GM23338 (cell line): ENCODE results near the gene SNRPA. TPM values are rescaled to one million over a fixed set of nuclear protein-coding genes. Genes with fewer than 3 reads are reported as not detected.

ENCODE experiments used
- ATAC-seq: fragments of 200-7000 bp; cut with Tn5 transposase; 3 replicates; pipeline ENCODE4 v1.9.1; 2020
- DNase-seq: peaks from one replicate; pipeline ENCODE4 v3.0.0-alpha.2; 2015; ENCODE audit warnings: low spot score
- H2AFZ ChIP-seq: fragments of 200-600 bp; sonication (generic); 2 replicates; pipeline ENCODE4 v1.8.0; 2016; ENCODE audit warnings: antibody characterized with exemption, mild to moderate bottlenecking, moderate library complexity
- H3F3A ChIP-seq: fragments of 200-600 bp; sonication (generic); replicated peaks from 2 replicates; pipeline ENCODE4 v1.8.0; 2017; ENCODE audit warnings: antibody characterized with exemption, mixed run types, low read depth
- H3K27ac ChIP-seq: fragments of 200-600 bp; sonication (generic); 2 replicates; pipeline ENCODE4 v1.6.1; 2016; ENCODE audit warnings: low read depth
- H3K27me3 ChIP-seq: fragments of 200-600 bp; sonication (generic); 2 replicates; pipeline ENCODE4 v1.8.0; 2016; ENCODE audit warnings: mild to moderate bottlenecking, mixed run types, moderate library complexity; ENCODE audit not compliant: insufficient read depth
- H3K36me3 ChIP-seq: fragments of 200-600 bp; sonication (generic); 2 replicates; pipeline ENCODE4 v1.8.0; 2016; ENCODE audit warnings: mild to moderate bottlenecking; ENCODE audit not compliant: insufficient read depth
- H3K4me1 ChIP-seq: fragments of 200-600 bp; sonication (generic); 2 replicates; pipeline ENCODE4 v1.8.0; 2016; ENCODE audit warnings: mild to moderate bottlenecking, moderate library complexity; ENCODE audit not compliant: insufficient read depth
- H3K4me2 ChIP-seq: fragments of 200-600 bp; sonication (generic); 2 replicates; pipeline ENCODE4 v1.7.1; 2017; ENCODE audit warnings: mixed run types
- H3K4me3 ChIP-seq: fragments of 200-600 bp; sonication (generic); 2 replicates; pipeline ENCODE4 v1.6.1; 2016; ENCODE audit warnings: mixed run types
- H3K79me2 ChIP-seq: fragments of 200-600 bp; sonication (generic); replicated peaks from 2 replicates; pipeline ENCODE4 v1.8.0; 2017; ENCODE audit warnings: mild to moderate bottlenecking; ENCODE audit not compliant: insufficient read depth
- H3K9me2 ChIP-seq: fragments of 200-600 bp; sonication (generic); 2 replicates; pipeline ENCODE4 v1.8.0; 2017; ENCODE audit not compliant: insufficient read depth
- H4K20me1 ChIP-seq: fragments of 200-600 bp; sonication (generic); replicated peaks from 2 replicates; pipeline ENCODE4 v1.8.0; 2017; ENCODE audit warnings: mild to moderate bottlenecking; ENCODE audit not compliant: insufficient read depth
- H3K27ac Mint-ChIP-seq: 2 replicates; pipeline ENCODE4 v1.8.0; 2020; ENCODE audit warnings: inconsistent platforms, mild to moderate bottlenecking, moderate library complexity, mixed read lengths
- H3K27me3 Mint-ChIP-seq: 3 replicates; pipeline ENCODE4 v1.8.0; 2022; ENCODE audit warnings: low read depth, mild to moderate bottlenecking, moderate library complexity, mixed read lengths, inconsistent platforms; ENCODE audit not compliant: insufficient read depth, poor library complexity
- H3K36me3 Mint-ChIP-seq: 3 replicates; pipeline ENCODE4 v1.8.0; 2021; ENCODE audit warnings: low read depth, mild to moderate bottlenecking, inconsistent platforms, moderate library complexity, mixed read lengths
- H3K4me1 Mint-ChIP-seq: 3 replicates; pipeline ENCODE4 v1.8.0; 2020; ENCODE audit warnings: mild to moderate bottlenecking, inconsistent platforms, mixed read lengths
- H3K4me3 Mint-ChIP-seq: 3 replicates; pipeline ENCODE4 v1.8.0; 2021; ENCODE audit warnings: moderate library complexity, mild to moderate bottlenecking, inconsistent platforms, mixed read lengths
- H3K9me3 Mint-ChIP-seq: 3 replicates; pipeline ENCODE4 v1.8.0; 2020; ENCODE audit warnings: moderate library complexity, mild to moderate bottlenecking, inconsistent platforms, mixed read lengths
- CREB1 ChIP-seq: fragments of 250-450 bp; sonication (Bioruptor Pico); IDR thresholded peaks from 2 replicates; pipeline ENCODE4 v1.5.0; 2020; ENCODE audit warnings: low read depth, mild to moderate bottlenecking, moderate library complexity
- EZH2 ChIP-seq: fragments of 200-600 bp; sonication (generic); IDR thresholded peaks from one replicate; pipeline ENCODE4 v1.8.0; 2017; ENCODE audit warnings: antibody characterized with exemption, mild to moderate bottlenecking, low read depth; ENCODE audit not compliant: unreplicated experiment
- EZH2phosphoT487 ChIP-seq: fragments of 200-600 bp; sonication (generic); IDR thresholded peaks from one replicate; pipeline ENCODE4 v1.8.1; 2018; ENCODE audit warnings: antibody characterized with exemption; ENCODE audit not compliant: unreplicated experiment
- NANOG ChIP-seq: IDR thresholded peaks from 2 replicates; pipeline ENCODE4 v1.6.1; 2016; ENCODE audit warnings: antibody characterized with exemption, borderline replicate concordance
- POLR2AphosphoS5 ChIP-seq: IDR thresholded peaks from 2 replicates; pipeline ENCODE4 v1.6.1; 2016; ENCODE audit warnings: antibody characterized with exemption, low read depth
- STAT1 ChIP-seq: IDR thresholded peaks from one replicate; pipeline ENCODE4 v1.6.1; 2016; ENCODE audit warnings: antibody characterized with exemption; ENCODE audit not compliant: unreplicated experiment
- ZNF114 ChIP-seq: fragments of 250-450 bp; sonication (Bioruptor Pico); IDR thresholded peaks from 2 replicates; pipeline ENCODE4 v1.5.0; 2020; ENCODE audit warnings: mild to moderate bottlenecking, moderate library complexity
- ZNF331 ChIP-seq: fragments of 250-450 bp; sonication (Bioruptor Pico); IDR thresholded peaks from 2 replicates; pipeline ENCODE4 v1.5.0; 2020; ENCODE audit warnings: low read depth, mild to moderate bottlenecking, moderate library complexity
- polyA plus RNA-seq: library from polyadenylated mRNA; unstranded; fragments of >200 nt; fragmentation: Nextera tagmentation; extraction: Ambion mirVana; gene quantifications from 2 replicates; pipeline ENCODE4 v1.2.1, GENCODE V29; 2016
- total RNA-seq: library from RNA; depleted of rRNA; stranded (reverse); fragments of >200 nt; shearing (Covaris generic); gene quantifications from 2 replicates; pipeline ENCODE4 v1.2.3, GENCODE V29; 2014
- TF ChIP-seq, protein P1 (sequence below): IDR thresholded peaks from 2 replicates; pipeline ENCODE4 v1.6.1; 2016; ENCODE audit warnings: antibody characterized with exemption
- TF ChIP-seq, protein P2 (sequence below): IDR thresholded peaks from one replicate; pipeline ENCODE4 v1.6.1; 2018; ENCODE audit warnings: antibody characterized with exemption; ENCODE audit not compliant: unreplicated experiment
- TF ChIP-seq, protein P3 (sequence below): fragments of 250-450 bp; sonication (Bioruptor Pico); IDR thresholded peaks from 2 replicates; pipeline ENCODE4 v1.5.0; 2020; ENCODE audit warnings: mild to moderate bottlenecking, moderate library complexity

The SNRPA gene
- total and polyA plus RNA-seq, 2 experiments from 2014 or later: 295 to 326 TPM

DNA sequence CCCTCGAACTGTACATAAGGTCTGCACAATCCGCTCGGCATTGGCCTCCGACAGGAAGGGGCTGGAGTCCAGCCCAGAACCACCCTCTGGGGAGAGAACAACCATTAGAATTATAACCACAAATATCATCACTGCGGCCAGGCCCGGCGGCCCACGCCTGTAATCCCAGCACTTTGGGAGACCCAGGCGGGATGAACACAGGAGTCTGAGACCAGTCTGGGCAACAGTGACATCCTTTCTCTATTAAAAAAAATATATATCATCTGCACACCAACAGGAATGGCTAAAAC is 45.7 kb upstream of the SNRPA start:
- H3K36me3 Mint-ChIP-seq: peaks cover 56% of the 10 kb centered on the region
- H3K9me3 Mint-ChIP-seq: no peaks in the 10 kb centered on the region
- Histone ChIP-seq H3K79me2 (no peaks in the 10 kb centered on the region), H3K4me1 (0 out of 2 replicates have a peak, but pooled peaks cover 3% of the 10 kb centered on the region), H3K27ac (no peak overlapping the region), H3F3A (0 out of 2 replicates have a peak, but pooled peaks cover 6% of the 10 kb centered on the region), H2AFZ (no peak overlapping the region), H4K20me1 (no peaks in the 10 kb centered on the region; the same call in 1 of the 2 replicates), H3K4me3 (no peak overlapping the region), H3K4me2 (no peak overlapping the region), H3K36me3 (peaks cover 12% of the 10 kb centered on the region; the same call in 1 of the 2 replicates), H3K9me2 (no peaks in the 10 kb centered on the region), H3K27me3 (no peaks in the 10 kb centered on the region)
- peaks cover 10% of the 10 kb centered on the region for H3K4me1 Mint-ChIP-seq
- H3K27ac Mint-ChIP-seq: no peak overlapping the region
- H3K4me3 Mint-ChIP-seq: no peak overlapping the region
- H3K27me3 Mint-ChIP-seq: peaks cover 14% of the 10 kb centered on the region
- DNase-seq (no peak), ATAC-seq (no peak)
- no peak for TF ChIP-seq ZNF114 (CRISPR knock-in tag)
- TF ChIP-seq CREB1 (CRISPR knock-in tag): no peak
- TF ChIP-seq, protein P1, sequence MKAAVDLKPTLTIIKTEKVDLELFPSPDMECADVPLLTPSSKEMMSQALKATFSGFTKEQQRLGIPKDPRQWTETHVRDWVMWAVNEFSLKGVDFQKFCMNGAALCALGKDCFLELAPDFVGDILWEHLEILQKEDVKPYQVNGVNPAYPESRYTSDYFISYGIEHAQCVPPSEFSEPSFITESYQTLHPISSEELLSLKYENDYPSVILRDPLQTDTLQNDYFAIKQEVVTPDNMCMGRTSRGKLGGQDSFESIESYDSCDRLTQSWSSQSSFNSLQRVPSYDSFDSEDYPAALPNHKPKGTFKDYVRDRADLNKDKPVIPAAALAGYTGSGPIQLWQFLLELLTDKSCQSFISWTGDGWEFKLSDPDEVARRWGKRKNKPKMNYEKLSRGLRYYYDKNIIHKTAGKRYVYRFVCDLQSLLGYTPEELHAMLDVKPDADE: no peak
- TF ChIP-seq NANOG: no peak
- no peak for TF ChIP-seq EZH2phosphoT487

DNA sequence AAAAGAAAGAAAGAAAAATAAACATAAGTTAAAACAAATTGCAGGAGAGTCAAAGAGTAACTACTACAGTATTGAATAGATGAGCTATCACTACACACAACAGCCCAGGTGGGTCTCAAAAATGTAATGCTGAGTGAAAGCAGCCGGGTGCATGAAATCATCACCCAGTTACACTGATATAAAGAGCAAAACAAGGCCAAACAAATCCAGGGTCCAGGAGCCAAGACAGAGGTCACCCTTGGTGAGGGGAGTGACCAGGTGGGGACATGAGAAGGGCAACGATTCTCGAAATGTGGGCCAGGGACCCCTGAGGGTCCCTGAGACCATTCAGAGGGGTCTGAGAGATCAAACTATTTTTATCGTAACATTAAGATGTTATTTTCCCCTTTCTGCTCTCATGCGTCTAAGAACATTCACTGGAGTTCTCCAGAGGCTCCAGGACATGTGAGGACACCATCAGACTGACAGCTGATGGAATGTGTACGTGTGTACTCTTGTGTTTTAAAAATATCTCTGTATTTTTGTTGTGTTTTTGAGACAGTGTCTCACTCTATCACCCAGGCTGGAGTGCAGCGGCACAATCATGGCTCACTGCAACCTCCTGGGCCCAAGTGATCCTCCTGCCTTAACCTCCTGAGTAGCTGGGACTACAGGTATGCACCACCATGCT is 44.9 kb upstream of the SNRPA start:
- Histone ChIP-seq H3K4me1 (0 out of 2 replicates have a peak, but pooled peaks cover 3% of the 10 kb centered on the region), H3K4me2 (no peak overlapping the region), H4K20me1 (no peaks in the 10 kb centered on the region; the same call in 1 of the 2 replicates), H3K27ac (no peak overlapping the region), H3K27me3 (no peaks in the 10 kb centered on the region), H3K79me2 (no peaks in the 10 kb centered on the region), H3K9me2 (no peaks in the 10 kb centered on the region), H3K36me3 (peaks cover 18% of the 10 kb centered on the region), H3F3A (0 out of 2 replicates have a peak, but pooled peaks cover 6% of the 10 kb centered on the region), H3K4me3 (no peak overlapping the region), H2AFZ (no peak overlapping the region)
- H3K36me3 Mint-ChIP-seq: peaks cover 53% of the 10 kb centered on the region
- DNase-seq (no peak), ATAC-seq (no peak)
- H3K27ac Mint-ChIP-seq: no peak overlapping the region
- H3K9me3 Mint-ChIP-seq: no peaks in the 10 kb centered on the region
- peaks cover 10% of the 10 kb centered on the region for H3K4me1 Mint-ChIP-seq
- no peak overlapping the region for H3K4me3 Mint-ChIP-seq
- H3K27me3 Mint-ChIP-seq: peaks cover 6% of the 10 kb centered on the region
- TF ChIP-seq EZH2 (no peak), ZNF331 (no peak), CREB1 (CRISPR knock-in tag) (no peak), ZNF114 (CRISPR knock-in tag) (no peak), STAT1 (no peak), POLR2AphosphoS5 (no peak)
- TF ChIP-seq, protein P2, sequence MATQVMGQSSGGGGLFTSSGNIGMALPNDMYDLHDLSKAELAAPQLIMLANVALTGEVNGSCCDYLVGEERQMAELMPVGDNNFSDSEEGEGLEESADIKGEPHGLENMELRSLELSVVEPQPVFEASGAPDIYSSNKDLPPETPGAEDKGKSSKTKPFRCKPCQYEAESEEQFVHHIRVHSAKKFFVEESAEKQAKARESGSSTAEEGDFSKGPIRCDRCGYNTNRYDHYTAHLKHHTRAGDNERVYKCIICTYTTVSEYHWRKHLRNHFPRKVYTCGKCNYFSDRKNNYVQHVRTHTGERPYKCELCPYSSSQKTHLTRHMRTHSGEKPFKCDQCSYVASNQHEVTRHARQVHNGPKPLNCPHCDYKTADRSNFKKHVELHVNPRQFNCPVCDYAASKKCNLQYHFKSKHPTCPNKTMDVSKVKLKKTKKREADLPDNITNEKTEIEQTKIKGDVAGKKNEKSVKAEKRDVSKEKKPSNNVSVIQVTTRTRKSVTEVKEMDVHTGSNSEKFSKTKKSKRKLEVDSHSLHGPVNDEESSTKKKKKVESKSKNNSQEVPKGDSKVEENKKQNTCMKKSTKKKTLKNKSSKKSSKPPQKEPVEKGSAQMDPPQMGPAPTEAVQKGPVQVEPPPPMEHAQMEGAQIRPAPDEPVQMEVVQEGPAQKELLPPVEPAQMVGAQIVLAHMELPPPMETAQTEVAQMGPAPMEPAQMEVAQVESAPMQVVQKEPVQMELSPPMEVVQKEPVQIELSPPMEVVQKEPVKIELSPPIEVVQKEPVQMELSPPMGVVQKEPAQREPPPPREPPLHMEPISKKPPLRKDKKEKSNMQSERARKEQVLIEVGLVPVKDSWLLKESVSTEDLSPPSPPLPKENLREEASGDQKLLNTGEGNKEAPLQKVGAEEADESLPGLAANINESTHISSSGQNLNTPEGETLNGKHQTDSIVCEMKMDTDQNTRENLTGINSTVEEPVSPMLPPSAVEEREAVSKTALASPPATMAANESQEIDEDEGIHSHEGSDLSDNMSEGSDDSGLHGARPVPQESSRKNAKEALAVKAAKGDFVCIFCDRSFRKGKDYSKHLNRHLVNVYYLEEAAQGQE: no peak
- TF ChIP-seq, protein P3, sequence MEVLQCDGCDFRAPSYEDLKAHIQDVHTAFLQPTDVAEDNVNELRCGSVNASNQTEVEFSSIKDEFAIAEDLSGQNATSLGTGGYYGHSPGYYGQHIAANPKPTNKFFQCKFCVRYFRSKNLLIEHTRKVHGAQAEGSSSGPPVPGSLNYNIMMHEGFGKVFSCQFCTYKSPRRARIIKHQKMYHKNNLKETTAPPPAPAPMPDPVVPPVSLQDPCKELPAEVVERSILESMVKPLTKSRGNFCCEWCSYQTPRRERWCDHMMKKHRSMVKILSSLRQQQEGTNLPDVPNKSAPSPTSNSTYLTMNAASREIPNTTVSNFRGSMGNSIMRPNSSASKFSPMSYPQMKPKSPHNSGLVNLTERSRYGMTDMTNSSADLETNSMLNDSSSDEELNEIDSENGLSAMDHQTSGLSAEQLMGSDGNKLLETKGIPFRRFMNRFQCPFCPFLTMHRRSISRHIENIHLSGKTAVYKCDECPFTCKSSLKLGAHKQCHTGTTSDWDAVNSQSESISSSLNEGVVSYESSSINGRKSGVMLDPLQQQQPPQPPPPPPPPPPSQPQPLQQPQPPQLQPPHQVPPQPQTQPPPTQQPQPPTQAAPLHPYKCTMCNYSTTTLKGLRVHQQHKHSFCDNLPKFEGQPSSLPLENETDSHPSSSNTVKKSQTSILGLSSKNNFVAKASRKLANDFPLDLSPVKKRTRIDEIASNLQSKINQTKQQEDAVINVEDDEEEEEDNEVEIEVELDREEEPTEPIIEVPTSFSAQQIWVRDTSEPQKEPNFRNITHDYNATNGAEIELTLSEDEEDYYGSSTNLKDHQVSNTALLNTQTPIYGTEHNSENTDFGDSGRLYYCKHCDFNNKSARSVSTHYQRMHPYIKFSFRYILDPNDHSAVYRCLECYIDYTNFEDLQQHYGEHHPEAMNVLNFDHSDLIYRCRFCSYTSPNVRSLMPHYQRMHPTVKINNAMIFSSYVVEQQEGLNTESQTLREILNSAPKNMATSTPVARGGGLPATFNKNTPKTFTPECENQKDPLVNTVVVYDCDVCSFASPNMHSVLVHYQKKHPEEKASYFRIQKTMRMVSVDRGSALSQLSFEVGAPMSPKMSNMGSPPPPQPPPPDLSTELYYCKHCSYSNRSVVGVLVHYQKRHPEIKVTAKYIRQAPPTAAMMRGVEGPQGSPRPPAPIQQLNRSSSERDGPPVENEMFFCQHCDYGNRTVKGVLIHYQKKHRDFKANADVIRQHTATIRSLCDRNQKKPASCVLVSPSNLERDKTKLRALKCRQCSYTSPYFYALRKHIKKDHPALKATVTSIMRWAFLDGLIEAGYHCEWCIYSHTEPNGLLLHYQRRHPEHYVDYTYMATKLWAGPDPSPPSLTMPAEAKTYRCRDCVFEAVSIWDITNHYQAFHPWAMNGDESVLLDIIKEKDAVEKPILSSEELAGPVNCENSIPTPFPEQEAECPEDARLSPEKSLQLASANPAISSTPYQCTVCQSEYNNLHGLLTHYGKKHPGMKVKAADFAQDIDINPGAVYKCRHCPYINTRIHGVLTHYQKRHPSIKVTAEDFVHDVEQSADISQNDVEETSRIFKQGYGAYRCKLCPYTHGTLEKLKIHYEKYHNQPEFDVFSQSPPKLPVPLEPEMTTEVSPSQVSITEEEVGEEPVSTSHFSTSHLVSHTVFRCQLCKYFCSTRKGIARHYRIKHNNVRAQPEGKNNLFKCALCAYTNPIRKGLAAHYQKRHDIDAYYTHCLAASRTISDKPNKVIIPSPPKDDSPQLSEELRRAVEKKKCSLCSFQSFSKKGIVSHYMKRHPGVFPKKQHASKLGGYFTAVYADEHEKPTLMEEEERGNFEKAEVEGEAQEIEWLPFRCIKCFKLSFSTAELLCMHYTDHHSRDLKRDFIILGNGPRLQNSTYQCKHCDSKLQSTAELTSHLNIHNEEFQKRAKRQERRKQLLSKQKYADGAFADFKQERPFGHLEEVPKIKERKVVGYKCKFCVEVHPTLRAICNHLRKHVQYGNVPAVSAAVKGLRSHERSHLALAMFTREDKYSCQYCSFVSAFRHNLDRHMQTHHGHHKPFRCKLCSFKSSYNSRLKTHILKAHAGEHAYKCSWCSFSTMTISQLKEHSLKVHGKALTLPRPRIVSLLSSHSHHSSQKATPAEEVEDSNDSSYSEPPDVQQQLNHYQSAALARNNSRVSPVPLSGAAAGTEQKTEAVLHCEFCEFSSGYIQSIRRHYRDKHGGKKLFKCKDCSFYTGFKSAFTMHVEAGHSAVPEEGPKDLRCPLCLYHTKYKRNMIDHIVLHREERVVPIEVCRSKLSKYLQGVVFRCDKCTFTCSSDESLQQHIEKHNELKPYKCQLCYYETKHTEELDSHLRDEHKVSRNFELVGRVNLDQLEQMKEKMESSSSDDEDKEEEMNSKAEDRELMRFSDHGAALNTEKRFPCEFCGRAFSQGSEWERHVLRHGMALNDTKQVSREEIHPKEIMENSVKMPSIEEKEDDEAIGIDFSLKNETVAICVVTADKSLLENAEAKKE (CRISPR knock-in tag): no peak
